ENCODE results near the gene SYT8.
A peak's percentile ranks its signal among the peaks of the same experiment; 100 is the strongest.

Gene SYT8

DNA sequence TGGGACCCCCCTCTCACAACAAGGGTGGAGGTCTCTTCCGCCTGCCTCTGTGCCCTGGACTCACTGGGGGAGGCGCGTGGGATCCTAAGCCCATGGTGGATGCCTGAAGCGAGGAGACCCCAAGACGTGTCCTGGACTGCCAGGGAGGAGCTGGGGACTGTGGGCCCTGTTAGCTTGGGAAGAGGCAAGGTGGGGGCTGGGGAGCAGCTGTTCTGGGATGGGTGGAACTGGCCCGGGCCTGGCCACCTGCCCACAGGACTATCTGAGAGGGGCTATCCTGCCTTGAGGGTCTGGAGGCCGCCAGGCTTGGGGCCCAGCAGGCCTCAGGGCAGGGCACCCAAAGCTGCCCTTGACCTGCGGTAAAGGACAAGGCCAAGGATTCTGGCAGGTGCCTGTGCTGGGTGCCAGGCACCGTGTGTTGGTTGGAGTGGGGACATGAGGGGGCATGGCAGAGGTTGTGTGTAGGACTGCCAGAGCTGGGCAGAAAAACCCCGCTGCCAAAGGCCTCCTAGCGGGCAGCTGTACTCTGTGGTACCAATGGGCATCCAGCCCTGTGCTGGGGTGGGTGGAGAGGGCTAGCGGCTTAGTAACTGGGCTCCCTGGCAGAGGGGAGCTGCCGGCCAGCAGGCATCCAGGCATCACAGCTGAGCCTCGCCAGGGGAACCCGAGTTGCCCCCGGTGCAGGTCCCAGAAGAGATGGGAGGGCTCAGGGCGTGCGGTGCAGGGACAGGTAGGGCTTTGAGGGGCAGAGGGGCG is 18.8 kb downstream of the SYT8 start:
- Mint-ChIP-seq H3K4me3 (peak overlapping the region; percentile 98), H3K27ac (peak overlapping the region; percentile 99), H3K4me1 (peaks cover 71% of the 10 kb centered on the region), H3K36me3 (ENCODE audit: low read depth) (peaks cover 2% of the 10 kb centered on the region), H3K9me3 (no peaks in the 10 kb centered on the region), H3K27me3 (no peaks in the 10 kb centered on the region)
- ATAC-seq, result no peak
- DNase-seq, result peak; percentile 41

DNA sequence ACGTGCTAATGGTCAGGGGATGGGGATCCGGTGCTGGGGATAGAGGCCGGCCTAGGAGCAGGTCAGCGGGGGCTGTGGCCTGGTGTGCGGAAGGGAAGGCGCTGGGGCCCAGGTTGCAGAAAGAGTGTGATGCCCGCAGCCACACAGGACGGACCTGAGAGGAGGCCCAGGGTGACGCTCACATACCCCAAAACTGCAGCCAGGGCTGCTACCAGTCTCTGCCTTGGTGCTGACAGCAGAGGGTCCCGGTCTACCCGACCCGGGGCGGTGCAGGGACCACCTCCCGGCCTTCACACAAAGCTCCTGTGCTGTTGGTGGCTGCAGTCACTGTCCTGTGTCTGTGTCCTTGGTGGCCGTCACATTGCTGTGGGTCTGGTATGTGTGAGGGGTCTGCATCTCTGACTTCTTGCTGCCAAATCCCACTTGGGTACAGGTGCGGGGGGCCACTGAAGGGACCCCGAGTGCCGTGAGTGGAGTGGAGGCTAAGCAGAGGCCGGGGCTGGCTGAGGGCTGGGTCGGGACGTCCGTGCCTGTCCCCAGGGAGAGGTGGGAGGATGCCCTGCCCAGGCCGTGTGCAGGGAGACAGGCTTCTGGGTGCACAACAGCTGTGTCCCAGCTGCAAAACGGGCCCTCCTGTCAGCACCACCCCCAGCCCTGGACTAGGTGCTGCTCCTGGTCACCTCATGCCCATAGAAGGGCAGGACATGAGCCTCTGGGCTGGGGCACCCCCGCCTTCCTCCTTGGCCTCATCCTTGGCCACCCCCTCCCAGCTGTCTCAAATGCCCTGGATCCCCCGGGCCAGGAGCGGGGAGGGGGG is 19.6 kb downstream of the SYT8 start:
- Mint-ChIP-seq H3K9me3 (no peaks in the 10 kb centered on the region), H3K36me3 (ENCODE audit: low read depth) (peaks cover 2% of the 10 kb centered on the region), H3K4me3 (peak overlapping the region; percentile 98), H3K4me1 (peaks cover 64% of the 10 kb centered on the region), H3K27me3 (no peaks in the 10 kb centered on the region), H3K27ac (peak overlapping the region; percentile 99)
- peak; percentile 46 for DNase-seq
- ATAC-seq, result peak; percentile 14

GRCh38 chr11:1854949-1855885 is 20.4 kb downstream of the SYT8 start:
- H3K4me3 Mint-ChIP-seq, result peak overlapping the region; percentile 98
- no peaks in the 10 kb centered on the region for H3K9me3 Mint-ChIP-seq
- peaks cover 2% of the 10 kb centered on the region for H3K36me3 Mint-ChIP-seq (ENCODE audit: low read depth)
- H3K27ac Mint-ChIP-seq, result no peak overlapping the region
- peaks cover 55% of the 10 kb centered on the region for H3K4me1 Mint-ChIP-seq
- DNase-seq (peak; percentile 78), ATAC-seq (peak; percentile 63)
- H3K27me3 Mint-ChIP-seq, result no peaks in the 10 kb centered on the region

DNA sequence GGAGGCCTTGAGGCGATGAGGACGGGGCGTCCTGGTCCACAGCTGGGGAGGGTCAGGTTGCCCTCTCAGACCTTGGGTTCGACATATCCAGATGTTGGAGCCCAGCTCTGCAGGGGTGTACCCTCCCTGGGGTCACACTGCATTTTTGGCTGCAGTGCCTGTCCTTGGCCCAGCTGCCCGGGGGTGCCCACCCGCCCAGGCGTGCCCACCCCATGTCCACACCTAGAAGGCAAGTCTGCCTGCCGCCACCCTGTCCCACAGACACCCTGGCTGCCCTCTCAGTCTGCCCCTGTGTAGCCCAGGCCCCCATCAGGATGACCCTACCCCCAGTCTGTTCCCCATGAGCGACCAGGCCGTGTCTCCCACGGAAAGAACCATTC is 21.1 kb downstream of the SYT8 start:
- ATAC-seq (no peak), DNase-seq (no peak)
- Mint-ChIP-seq H3K9me3 (no peaks in the 10 kb centered on the region), H3K27me3 (no peaks in the 10 kb centered on the region), H3K4me1 (peaks cover 49% of the 10 kb centered on the region), H3K27ac (no peak overlapping the region), H3K4me3 (peak overlapping the region; percentile 98), H3K36me3 (ENCODE audit: low read depth) (peaks cover 2% of the 10 kb centered on the region)

- DNase-seq (no peak), ATAC-seq (no peak)
- H3K4me3 Mint-ChIP-seq, result peak overlapping the region; percentile 47
- H3K36me3 Mint-ChIP-seq (ENCODE audit: low read depth), result peaks cover 2% of the 10 kb centered on the region
- H3K9me3 Mint-ChIP-seq, result no peaks in the 10 kb centered on the region
- peaks cover 43% of the 10 kb centered on the region for H3K4me1 Mint-ChIP-seq
- no peak overlapping the region for H3K27ac Mint-ChIP-seq
- H3K27me3 Mint-ChIP-seq, result no peaks in the 10 kb centered on the region
Observed at GRCh38 chr11:1856306-1857005, 21.7 kb downstream of the SYT8 start.

DNA sequence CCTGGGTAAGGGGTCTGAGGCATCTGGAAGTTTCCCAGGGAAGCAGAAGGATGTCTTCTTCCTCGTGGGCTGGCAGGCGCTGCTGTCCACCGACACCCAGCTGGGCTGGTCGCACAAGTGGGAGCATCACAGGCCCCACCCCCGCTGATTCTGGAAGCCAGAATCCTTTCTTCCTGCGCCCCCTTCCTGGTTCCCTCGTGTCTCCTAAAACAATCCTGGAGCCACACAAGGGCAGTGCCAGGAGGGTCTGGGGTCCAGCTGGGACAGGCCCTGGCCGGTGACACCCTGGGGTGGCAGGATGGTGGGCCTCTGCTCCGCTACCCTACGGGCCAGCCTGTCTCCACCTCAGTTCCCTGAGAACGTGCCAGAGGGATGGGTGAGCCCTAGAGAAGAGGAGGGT is 22.3 kb downstream of the SYT8 start:
- ATAC-seq, result no peak

DNA sequence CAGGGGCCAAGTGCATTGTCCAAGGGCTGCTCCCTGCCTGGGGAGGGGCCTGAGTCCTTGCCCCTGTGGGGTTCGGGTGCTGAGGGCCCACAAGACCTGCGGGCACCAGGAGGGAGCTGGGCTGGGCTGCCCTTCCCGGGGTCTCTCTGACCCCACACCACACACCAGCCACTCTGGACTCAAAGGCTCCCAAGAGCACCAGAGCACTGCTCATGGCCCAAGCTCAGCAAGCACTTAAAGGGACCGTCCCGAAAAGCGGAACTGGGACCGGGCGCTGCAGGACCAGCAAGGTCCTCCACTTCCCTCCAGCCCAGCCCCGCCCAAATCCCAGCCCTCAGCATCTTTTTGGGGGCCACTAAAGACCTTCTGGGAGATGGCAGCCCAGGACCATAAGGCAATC is 23.4 kb downstream of the SYT8 start:
- Mint-ChIP-seq H3K4me1 (peaks cover 27% of the 10 kb centered on the region), H3K9me3 (no peaks in the 10 kb centered on the region), H3K27me3 (no peaks in the 10 kb centered on the region), H3K36me3 (ENCODE audit: low read depth) (peaks cover under 1% of the 10 kb centered on the region), H3K27ac (no peak overlapping the region), H3K4me3 (no peak overlapping the region)
- no peak for DNase-seq
- no peak for ATAC-seq

More for the DNA sequence above, 22.3 kb downstream of the SYT8 start:
- H3K9me3 Mint-ChIP-seq, result no peaks in the 10 kb centered on the region
- no peaks in the 10 kb centered on the region for H3K27me3 Mint-ChIP-seq
- no peak overlapping the region for H3K27ac Mint-ChIP-seq
- DNase-seq, result no peak
- H3K4me1 Mint-ChIP-seq, result peaks cover 38% of the 10 kb centered on the region
- H3K36me3 Mint-ChIP-seq (ENCODE audit: low read depth), result peaks cover 2% of the 10 kb centered on the region
- H3K4me3 Mint-ChIP-seq, result no peak overlapping the region

DNA sequence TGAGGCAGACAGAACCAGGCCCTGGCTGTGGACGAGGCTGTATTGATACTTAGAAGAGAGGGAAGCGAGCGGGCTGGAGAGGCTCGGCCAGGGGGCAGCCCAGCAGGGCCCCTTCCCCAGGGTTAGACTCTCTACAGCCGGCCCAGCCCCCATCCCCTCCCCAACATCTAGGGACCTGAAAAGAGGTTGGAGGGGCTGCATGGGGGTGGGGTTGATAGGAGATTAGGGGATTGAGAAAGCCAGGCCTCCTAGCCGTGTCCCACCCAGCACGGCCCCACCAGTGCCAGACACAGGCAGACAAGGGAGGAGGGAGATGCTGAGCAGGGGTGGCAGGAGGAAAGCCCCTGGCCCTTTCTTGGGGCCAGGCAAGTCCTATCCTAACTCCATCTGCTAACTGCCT is 23.8 kb downstream of the SYT8 start:
- DNase-seq, result no peak
- Mint-ChIP-seq H3K36me3 (ENCODE audit: low read depth) (no peaks in the 10 kb centered on the region), H3K27me3 (no peaks in the 10 kb centered on the region), H3K27ac (no peak overlapping the region), H3K9me3 (no peaks in the 10 kb centered on the region), H3K4me3 (no peak overlapping the region), H3K4me1 (peaks cover 24% of the 10 kb centered on the region)
- no peak for ATAC-seq

DNA sequence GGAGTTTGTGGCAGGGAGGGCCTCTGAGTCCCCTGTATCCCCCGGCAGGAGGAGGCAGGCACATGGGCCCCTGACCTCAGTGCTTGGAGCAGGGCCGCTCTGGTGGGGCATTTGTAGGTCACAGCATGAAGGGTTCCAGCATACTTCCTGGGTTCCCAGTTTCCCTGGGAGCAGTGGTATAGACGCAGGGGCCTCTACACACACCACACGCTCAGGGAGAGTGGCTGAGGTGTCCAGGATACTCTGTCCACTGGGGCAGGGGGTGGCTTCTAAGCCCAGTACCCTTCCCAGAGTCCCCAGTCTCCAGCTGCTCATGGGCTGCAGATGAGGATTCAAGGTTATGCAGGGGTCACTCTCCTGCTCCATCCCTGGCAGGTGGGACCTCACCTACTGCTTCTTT is 24.2 kb downstream of the SYT8 start:
- H3K4me1 Mint-ChIP-seq, result peaks cover 20% of the 10 kb centered on the region
- DNase-seq (no peak), ATAC-seq (no peak)
- H3K36me3 Mint-ChIP-seq (ENCODE audit: low read depth), result no peaks in the 10 kb centered on the region
- no peak overlapping the region for H3K4me3 Mint-ChIP-seq
- H3K27ac Mint-ChIP-seq, result no peak overlapping the region
- H3K9me3 Mint-ChIP-seq, result no peaks in the 10 kb centered on the region
- H3K27me3 Mint-ChIP-seq, result no peaks in the 10 kb centered on the region

DNA sequence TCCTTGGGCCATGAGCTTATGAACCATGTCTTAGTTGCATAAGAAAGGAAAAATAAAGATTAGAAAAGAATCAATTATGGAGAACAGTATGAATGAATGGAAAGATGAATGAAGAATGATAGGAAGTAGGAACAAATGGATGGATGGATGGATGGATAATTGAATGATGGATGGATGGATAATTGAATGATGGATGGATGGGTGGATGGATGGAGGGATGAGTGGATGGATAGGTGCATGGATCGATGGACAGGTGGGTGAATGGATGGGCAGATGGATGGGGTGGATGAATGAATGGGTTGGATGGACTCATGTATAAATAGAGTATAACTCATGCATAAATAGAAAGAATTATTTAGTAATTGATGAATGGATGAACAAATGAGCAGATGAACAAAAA is 25.3 kb downstream of the SYT8 start:
- Mint-ChIP-seq H3K27me3 (no peaks in the 10 kb centered on the region), H3K36me3 (ENCODE audit: low read depth) (no peaks in the 10 kb centered on the region), H3K4me3 (no peak overlapping the region), H3K9me3 (no peaks in the 10 kb centered on the region), H3K4me1 (peaks cover 16% of the 10 kb centered on the region), H3K27ac (no peak overlapping the region)
- ATAC-seq, result no peak
- DNase-seq, result no peak

DNA sequence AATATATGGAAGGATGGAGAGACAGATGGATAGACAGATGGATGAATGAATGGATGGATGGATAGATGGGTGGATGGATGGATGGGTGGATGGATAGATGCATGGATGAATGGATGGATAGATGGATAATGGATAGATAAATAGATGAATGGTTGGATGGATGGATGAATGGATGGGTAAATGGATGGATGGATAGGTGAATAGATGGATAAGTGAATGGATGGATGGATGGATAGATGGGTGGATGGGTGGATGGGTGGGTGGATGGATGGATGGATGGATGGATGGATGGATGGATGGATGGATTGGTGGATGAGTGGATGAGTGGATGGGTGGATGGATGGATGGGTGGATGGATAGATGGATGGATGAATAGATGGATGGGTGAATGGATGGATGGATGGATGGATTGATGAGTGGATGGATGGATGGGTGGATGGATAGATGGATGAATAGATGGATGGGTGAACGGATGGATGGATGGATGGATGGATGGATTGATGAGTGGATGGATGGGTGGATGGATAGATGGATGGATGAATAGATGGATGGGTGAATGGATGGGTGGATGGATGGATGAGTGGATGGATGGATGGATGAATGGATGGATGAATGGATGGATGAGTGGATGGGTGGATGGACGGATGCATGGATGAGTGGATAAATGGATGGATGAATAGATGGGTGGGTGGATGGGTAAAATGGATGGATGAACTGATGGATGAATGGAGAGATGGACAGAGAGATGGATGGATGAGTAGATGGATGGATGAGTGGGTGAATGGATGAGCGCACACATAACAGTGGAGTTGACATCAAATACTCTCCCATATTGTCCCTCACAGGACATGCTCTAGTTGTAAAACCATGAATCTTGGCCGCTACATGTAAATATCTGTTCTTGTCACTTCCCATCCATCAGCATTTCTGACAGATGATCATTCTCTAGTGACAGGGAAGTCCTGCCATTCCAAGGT is 26.9 kb downstream of the SYT8 start:
- H3K9me3 Mint-ChIP-seq, result no peaks in the 10 kb centered on the region

GRCh38 chr11:1862588-1863351 is 28.0 kb downstream of the SYT8 start:
- Mint-ChIP-seq H3K27me3 (no peaks in the 10 kb centered on the region), H3K4me3 (no peak overlapping the region), H3K27ac (peak overlapping the region; percentile 26), H3K9me3 (no peaks in the 10 kb centered on the region), H3K4me1 (peaks cover 9% of the 10 kb centered on the region), H3K36me3 (ENCODE audit: low read depth) (no peaks in the 10 kb centered on the region)
- DNase-seq, result no peak
- no peak for ATAC-seq

More for the DNA sequence above, 26.9 kb downstream of the SYT8 start:
- ATAC-seq (no peak), DNase-seq (no peak)
- no peak overlapping the region for H3K27ac Mint-ChIP-seq
- H3K27me3 Mint-ChIP-seq, result no peaks in the 10 kb centered on the region
- no peak overlapping the region for H3K4me3 Mint-ChIP-seq
- H3K4me1 Mint-ChIP-seq, result peaks cover 8% of the 10 kb centered on the region
- H3K36me3 Mint-ChIP-seq (ENCODE audit: low read depth), result no peaks in the 10 kb centered on the region
